Keratinocyte (primary cell): ENCODE data around the gene CACNA1I. TPM values are rescaled to one million over a fixed set of nuclear protein-coding genes. Genes with fewer than 3 reads are reported as not detected.

Source experiments
- DNase-seq: peaks from one replicate; pipeline ENCODE4 v3.0.0-alpha.2; 2011; ENCODE audit warnings: low read depth, missing footprints, low spot score
- FAIRE-seq: peaks from 2 replicates; lab custom pipeline; 2011; peaks lifted over from hg19 to GRCh38; lab: Jason Lieb, UNC
- H2AFZ ChIP-seq: 2 replicates; pipeline ENCODE4 v1.6.0; 2012; ENCODE audit warnings: low read length, control low read depth, inconsistent platforms; ENCODE audit not compliant: control insufficient read depth
- H3K27ac ChIP-seq: 2 replicates; pipeline ENCODE4 v1.5.1; 2011; ENCODE audit warnings: low read length; ENCODE audit not compliant: control insufficient read depth, insufficient read depth
- H3K27me3 ChIP-seq: 3 replicates; pipeline ENCODE4 v1.6.0; 2011; ENCODE audit warnings: low read length; ENCODE audit not compliant: control insufficient read depth, insufficient read depth; ENCODE audit errors: extremely low read depth
- H3K36me3 ChIP-seq, 2 experiments: 2 replicates in 1 of 2; 3 replicates in 1 of 2; pipeline ENCODE4 v1.5.1; 2011; ENCODE audit warnings: low read length in 2 of 2, mild to moderate bottlenecking in 1 of 2; ENCODE audit not compliant: control insufficient read depth in 2 of 2, insufficient read depth in 2 of 2; ENCODE audit errors: extremely low read depth in 1 of 2
- H3K4me1 ChIP-seq: 3 replicates; pipeline ENCODE4 v1.5.1; 2011; ENCODE audit warnings: low read length; ENCODE audit not compliant: control insufficient read depth, insufficient read depth; ENCODE audit errors: extremely low read depth
- H3K4me2 ChIP-seq: 3 replicates; pipeline ENCODE4 v1.6.0; 2011; ENCODE audit warnings: low read depth, low read length; ENCODE audit not compliant: control insufficient read depth, insufficient read depth; ENCODE audit errors: extremely low read depth
- H3K4me3 ChIP-seq, 3 experiments: fragments of 200-600 bp in 1 of 3; sonication (generic) in 1 of 3; 2 replicates in 2 of 3; 3 replicates in 1 of 3; pipeline ENCODE4 v1.5.1; 2011 to 2016; ENCODE audit warnings: low read length in 3 of 3, mild to moderate bottlenecking in 3 of 3, control low read depth in 2 of 3, inconsistent platforms in 1 of 3, low read depth in 1 of 3, mixed read lengths in 1 of 3, mixed run types in 1 of 3, moderate library complexity in 1 of 3; ENCODE audit not compliant: control insufficient read depth in 2 of 3, insufficient read depth in 2 of 3; ENCODE audit errors: extremely low read depth in 1 of 3
- H3K79me2 ChIP-seq: 2 replicates; pipeline ENCODE4 v1.6.0; 2012; ENCODE audit warnings: low read length; ENCODE audit not compliant: control insufficient read depth, insufficient read depth
- H3K9ac ChIP-seq: 3 replicates; pipeline ENCODE4 v1.6.0; 2011; ENCODE audit warnings: low read length; ENCODE audit not compliant: control insufficient read depth, insufficient read depth; ENCODE audit errors: extremely low read depth
- H3K9me1 ChIP-seq: 3 replicates; pipeline ENCODE4 v1.6.0; 2011; ENCODE audit warnings: low read length; ENCODE audit not compliant: control insufficient read depth, insufficient read depth; ENCODE audit errors: extremely low read depth
- H3K9me3 ChIP-seq: 2 replicates; pipeline ENCODE4 v1.5.1; 2012; ENCODE audit warnings: low read depth, low read length; ENCODE audit not compliant: control insufficient read depth
- H4K20me1 ChIP-seq: 3 replicates; pipeline ENCODE4 v1.6.0; 2011; ENCODE audit warnings: low read length; ENCODE audit not compliant: control insufficient read depth, insufficient read depth; ENCODE audit errors: extremely low read depth
- CTCF ChIP-seq, 3 experiments: IDR thresholded peaks in 1 of 3; conservative IDR thresholded peaks in 1 of 3; optimal IDR thresholded peaks in 1 of 3; 2 replicates in 2 of 3; 3 replicates in 1 of 3; pipeline versions ENCODE3 to v1.5.1; 2011; ENCODE audit warnings: low read length in 3 of 3, mild to moderate bottlenecking in 3 of 3, moderate library complexity in 2 of 3, control low read depth in 1 of 3, inconsistent platforms in 1 of 3; ENCODE audit not compliant: insufficient read depth in 2 of 3; ENCODE audit errors: extremely low read depth in 1 of 3
- EZH2 ChIP-seq: IDR thresholded peaks from one replicate; pipeline ENCODE4 v1.6.1; 2012; ENCODE audit warnings: inconsistent platforms, mild to moderate bottlenecking, low read length, moderate library complexity
- dilution Hi-C: fragments of 300-500 bp; cut with MboI; formaldehyde crosslinking; loops from one replicate; pipeline ENCODE4 v1.7.0; 2020; ENCODE audit warnings: low sequenced_read_pairs; ENCODE audit not compliant: extremely low pct_ligation_motif_present
- polyA plus RNA-seq, 5 experiments: library from polyadenylated mRNA; depleted of rRNA in 3 of 5; stranded (reverse) in 3 of 5; stranded (forward) in 1 of 5; unstranded in 1 of 5; fragments of >200 nt; gene quantifications; 1 replicate in 1 of 5; 2 replicates in 3 of 5; 3 replicates in 1 of 5; pipeline versions ENCODE4 v1.2.1 to v1.2.3, GENCODE V29; 2011 to 2012; ENCODE audit warnings: missing spikeins in 2 of 5, low read depth in 1 of 5, low replicate concordance in 1 of 5

The CACNA1I gene
- polyA plus RNA-seq, 1 donor (not counting 4 experiments of a cell fraction or from before 2014, with no cell fraction given), result not detected

GRCh38 chr22:39724857-39725256, 154.3 kb downstream of the CACNA1I start:
- Histone ChIP-seq H3K4me2 (no peak overlapping the region), H3K27me3 (peaks cover 4% of the 10 kb centered on the region), H3K79me2 (no peaks in the 10 kb centered on the region), H3K36me3 (no peaks in the 10 kb centered on the region), H4K20me1 (no peaks in the 10 kb centered on the region), H3K9me1 (no peaks in the 10 kb centered on the region), H2AFZ (no peak overlapping the region), H3K4me1 (no peaks in the 10 kb centered on the region), H3K9me3 (no peaks in the 10 kb centered on the region), H3K4me3 (no peak overlapping the region), H3K27ac (no peak overlapping the region), H3K9ac (no peak overlapping the region)
- no peak for FAIRE-seq
- dilution Hi-C loops, result no loop called here
- DNase-seq, result no peak
- TF ChIP-seq CTCF (optimal IDR thresholded peaks at IDR 0.05 in 1 of 3, IDR thresholded peaks at IDR 0.05 in 1 of 3, conservative IDR thresholded peaks at IDR 0.05 in 1 of 3; ENCODE audit: extremely low read depth in 1 of 3, insufficient read depth in 2 of 3, low read length in 3 of 3) (no peak), EZH2 (no peak)

- Histone ChIP-seq H3K36me3 (no peaks in the 10 kb centered on the region), H3K9me3 (no peaks in the 10 kb centered on the region), H3K9ac (no peak overlapping the region), H2AFZ (no peak overlapping the region), H3K4me1 (no peaks in the 10 kb centered on the region), H3K27me3 (peaks cover 4% of the 10 kb centered on the region), H3K27ac (no peak overlapping the region), H3K9me1 (no peaks in the 10 kb centered on the region), H3K4me2 (no peak overlapping the region), H3K79me2 (no peaks in the 10 kb centered on the region), H3K4me3 (no peak overlapping the region), H4K20me1 (no peaks in the 10 kb centered on the region)
- TF ChIP-seq CTCF (optimal IDR thresholded peaks at IDR 0.05 in 1 of 3, IDR thresholded peaks at IDR 0.05 in 1 of 3, conservative IDR thresholded peaks at IDR 0.05 in 1 of 3; ENCODE audit: extremely low read depth in 1 of 3, insufficient read depth in 2 of 3, low read length in 3 of 3) (no peak), EZH2 (no peak)
- no peak for FAIRE-seq
- no peak for DNase-seq
- dilution Hi-C loops, result no loop called here
These were observed 154.9 kb downstream of the CACNA1I start for GRCh38 chr22:39725351-39726035.
